8988T (cell line): ENCODE measurements around the gene KCTD8.

Experiments used
- DNase-seq: peaks from one replicate; pipeline ENCODE4 v3.0.0; 2011

Gene KCTD8

GRCh38 chr4:44448521-44449461 is at the start of gene KCTD8:
Gene KCTD8, minus strand, starts transcription at chr4:44448809.
- peak; percentile 99 for DNase-seq

GRCh38 chr4:44494810-44495701 is 46.4 kb upstream of the KCTD8 start:
- DNase-seq: no peak

- no peak for DNase-seq
These were observed 45.3 kb upstream of the KCTD8 start for GRCh38 chr4:44493924-44494323.

- DNase-seq: no peak
These were observed 38.7 kb upstream of the KCTD8 start for GRCh38 chr4:44487341-44487740.

GRCh38 chr4:44479731-44480130 is 31.1 kb upstream of the KCTD8 start:
- no peak for DNase-seq

GRCh38 chr4:44462259-44462658 is 13.7 kb upstream of the KCTD8 start:
- DNase-seq: no peak

GRCh38 chr4:44447563-44448504 is 775 bp downstream of the KCTD8 start:
- DNase-seq: no peak

GRCh38 chr4:44446801-44447562 is 1.6 kb downstream of the KCTD8 start:
- DNase-seq: no peak

- no peak for DNase-seq
These were observed 2.4 kb downstream of the KCTD8 start for GRCh38 chr4:44446191-44446590.

- DNase-seq: no peak
These were observed 9.9 kb downstream of the KCTD8 start for GRCh38 chr4:44438687-44439086.

GRCh38 chr4:44434247-44434646 is 14.4 kb downstream of the KCTD8 start:
- DNase-seq: no peak

GRCh38 chr4:44425614-44426208 is 22.9 kb downstream of the KCTD8 start:
- DNase-seq: no peak

GRCh38 chr4:44422912-44423311 is 25.7 kb downstream of the KCTD8 start:
- DNase-seq: no peak

GRCh38 chr4:44421330-44422065 is 27.1 kb downstream of the KCTD8 start:
- no peak for DNase-seq

- no peak for DNase-seq
These were observed 33.4 kb downstream of the KCTD8 start for GRCh38 chr4:44415251-44415650.

GRCh38 chr4:44368413-44369167 is 80.0 kb downstream of the KCTD8 start:
- DNase-seq: no peak

GRCh38 chr4:44354172-44354571 is 94.4 kb downstream of the KCTD8 start:
- no peak for DNase-seq

- no peak for DNase-seq
These were observed 97.5 kb downstream of the KCTD8 start for GRCh38 chr4:44351069-44351468.

GRCh38 chr4:44342800-44343199 is 105.8 kb downstream of the KCTD8 start:
- no peak for DNase-seq

- no peak for DNase-seq
These were observed 121.9 kb downstream of the KCTD8 start for GRCh38 chr4:44326741-44327140.
